Thyroid gland (tissue), 4 donors: ENCODE data around the gene UPF3A. TPM values are rescaled to one million over a fixed set of nuclear protein-coding genes. Genes with fewer than 3 reads are reported as not detected.

ENCODE experiments used
- DNase-seq, 2 donors: peaks; one replicate each; pipeline ENCODE4 v3.0.0-alpha.2; 2019
- H3K27ac ChIP-seq, 3 donors: fragments of 200-600 bp; sonication (generic); 1 replicate in 2 of 3; 2 replicates in 1 of 3; pipeline ENCODE4 v1.5.1; 2016 to 2019; ENCODE audit warnings: mild to moderate bottlenecking in 1 of 3, moderate library complexity in 1 of 3
- H3K27me3 ChIP-seq: fragments of 200-600 bp; sonication (generic); one replicate; pipeline ENCODE4 v1.5.1; 2019
- H3K36me3 ChIP-seq, 2 donors: fragments of 200-600 bp; sonication (generic); one replicate each; pipeline ENCODE4 v1.5.1; 2016 to 2019
- H3K4me1 ChIP-seq, 2 donors: fragments of 200-600 bp; sonication (generic); one replicate each; pipeline ENCODE4 v1.5.1; 2017 to 2019
- H3K4me3 ChIP-seq, 3 donors: fragments of 200-600 bp; sonication (generic); replicated peaks in 1 of 3; 1 replicate in 2 of 3; 2 replicates in 1 of 3; pipeline ENCODE4 v1.5.1; 2016; ENCODE audit warnings: mild to moderate bottlenecking in 1 of 3
- H3K9me3 ChIP-seq: fragments of 200-600 bp; sonication (generic); one replicate; pipeline ENCODE4 v1.5.1; 2017
- POLR2A ChIP-seq, 2 donors: fragments of 450-650 bp; IDR thresholded peaks; one replicate each; pipeline ENCODE4 v1.6.1; 2017; ENCODE audit warnings: antibody characterized with exemption in 2 of 2, mild to moderate bottlenecking in 2 of 2, moderate library complexity in 1 of 2
- WGBS, 2 donors: methylation state at CpG; one replicate each; pipeline ENCODE4 v1.1.5; 2017; 5-methylcytosine and 5-hydroxymethylcytosine counted together
- intact Hi-C: fragments of 100-400 bp; cut with DNase I; formaldehyde crosslinking; loops from one replicate; pipeline ENCODE4 v1.15.1; 2023
- total RNA-seq, 4 donors: library from RNA; depleted of rRNA; stranded (reverse); fragments of >200 nt; gene quantifications; one replicate each; pipeline ENCODE4 v1.2.3, GENCODE V29; 2016
- TF ChIP-seq, protein P1 (sequence below), 6 experiments: fragments of 200-600 bp in 3 of 6; fragments of 450-650 bp in 3 of 6; sonication (generic) in 3 of 6; IDR thresholded peaks; one replicate each; pipeline ENCODE4 v1.5.1; 2016 to 2019; ENCODE audit warnings: antibody characterized with exemption in 6 of 6, mild to moderate bottlenecking in 2 of 6, inconsistent platforms in 1 of 6, moderate library complexity in 1 of 6

The UPF3A gene
- total RNA-seq, 4 donors from 2014 or later: 58.8 to 81.9 (median 70.1) TPM

DNA sequence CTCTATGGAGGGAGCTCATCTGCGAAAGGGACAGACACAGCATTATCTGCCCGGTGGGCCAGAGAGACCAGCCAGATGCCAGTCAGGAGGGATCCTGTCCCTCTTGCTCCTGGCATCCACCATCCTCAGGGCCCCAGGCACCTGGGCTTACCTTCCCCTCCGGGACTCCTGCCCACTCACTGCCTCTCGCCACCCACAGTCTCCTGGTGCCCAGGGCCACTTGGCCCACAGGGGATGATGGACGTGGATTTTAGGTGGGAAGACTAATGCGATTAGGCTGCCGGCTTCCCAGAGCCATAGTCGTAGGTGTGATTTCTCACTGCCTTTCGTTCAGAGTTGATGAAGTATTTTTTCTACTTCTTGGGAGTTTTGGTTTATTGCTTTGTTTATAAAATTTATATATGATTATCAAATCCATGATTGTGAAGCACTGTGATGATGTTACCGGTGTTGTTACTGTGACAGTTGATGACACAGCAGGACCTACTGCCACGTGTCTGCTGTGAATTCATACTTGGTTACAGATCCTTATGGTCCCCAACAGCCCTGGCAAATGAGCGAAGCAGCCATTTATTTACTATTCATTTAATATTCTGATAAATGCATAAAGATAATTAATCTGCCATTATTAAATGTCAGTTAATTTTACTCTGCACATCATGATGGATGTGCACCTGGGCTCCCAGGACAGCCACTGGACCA is 18.4 kb downstream of the UPF3A start:
- intact Hi-C loops: no loop called here

DNA sequence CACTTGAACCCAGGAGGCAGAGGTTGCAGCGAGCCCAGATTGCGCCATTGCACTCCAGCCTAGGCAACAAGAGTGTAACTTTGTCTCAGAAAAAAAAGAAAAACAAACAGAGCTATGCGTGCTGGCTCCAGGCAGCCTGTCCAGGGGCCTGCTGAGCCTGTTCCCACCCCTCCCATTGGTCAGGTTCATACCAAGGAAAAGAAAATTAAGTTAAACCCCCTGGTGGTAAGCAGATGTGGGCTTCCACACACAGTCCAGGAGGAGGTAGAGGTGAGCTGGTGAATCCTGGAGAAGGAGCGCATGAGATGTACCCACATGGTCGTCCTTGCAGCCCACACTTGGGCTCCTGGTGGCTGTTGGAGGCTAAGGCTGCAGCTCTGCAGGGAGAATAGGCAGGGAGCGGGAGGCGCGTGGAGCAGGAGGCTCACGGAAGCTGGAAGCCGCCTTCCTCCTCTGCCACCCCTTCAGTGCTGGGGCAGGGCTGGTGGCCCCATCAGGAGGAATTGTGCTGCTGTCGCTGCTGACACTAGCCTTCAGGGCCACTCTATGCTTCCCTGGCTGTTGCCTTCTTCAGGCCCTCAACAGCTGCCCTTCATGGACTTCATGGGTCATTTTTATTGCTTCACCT is 22.4 kb downstream of the UPF3A start:
- H3K36me3 ChIP-seq: peaks cover 34 to 51% of the 10 kb centered on the region in 2 donors
- 96% methylated on average over 11 of the region's 11 CpGs for WGBS, 2 donors

More for the DNA sequence above, 18.4 kb downstream of the UPF3A start:
- Histone ChIP-seq H3K36me3 (peaks cover 40 to 46% of the 10 kb centered on the region in 2 donors), H3K27ac (no peak overlapping the region), H3K4me1 (no peaks in the 10 kb centered on the region), H3K27me3 (no peaks in the 10 kb centered on the region), H3K4me3 (no peak overlapping the region), H3K9me3 (no peaks in the 10 kb centered on the region)
- TF ChIP-seq, protein P1, sequence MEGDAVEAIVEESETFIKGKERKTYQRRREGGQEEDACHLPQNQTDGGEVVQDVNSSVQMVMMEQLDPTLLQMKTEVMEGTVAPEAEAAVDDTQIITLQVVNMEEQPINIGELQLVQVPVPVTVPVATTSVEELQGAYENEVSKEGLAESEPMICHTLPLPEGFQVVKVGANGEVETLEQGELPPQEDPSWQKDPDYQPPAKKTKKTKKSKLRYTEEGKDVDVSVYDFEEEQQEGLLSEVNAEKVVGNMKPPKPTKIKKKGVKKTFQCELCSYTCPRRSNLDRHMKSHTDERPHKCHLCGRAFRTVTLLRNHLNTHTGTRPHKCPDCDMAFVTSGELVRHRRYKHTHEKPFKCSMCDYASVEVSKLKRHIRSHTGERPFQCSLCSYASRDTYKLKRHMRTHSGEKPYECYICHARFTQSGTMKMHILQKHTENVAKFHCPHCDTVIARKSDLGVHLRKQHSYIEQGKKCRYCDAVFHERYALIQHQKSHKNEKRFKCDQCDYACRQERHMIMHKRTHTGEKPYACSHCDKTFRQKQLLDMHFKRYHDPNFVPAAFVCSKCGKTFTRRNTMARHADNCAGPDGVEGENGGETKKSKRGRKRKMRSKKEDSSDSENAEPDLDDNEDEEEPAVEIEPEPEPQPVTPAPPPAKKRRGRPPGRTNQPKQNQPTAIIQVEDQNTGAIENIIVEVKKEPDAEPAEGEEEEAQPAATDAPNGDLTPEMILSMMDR (IDR thresholded peaks at IDR 0.05): no peak
- no peak for TF ChIP-seq POLR2A (IDR thresholded peaks at IDR 0.05)
- WGBS, 2 donors: 96% methylated on average over 12 of the region's 12 CpGs
- DNase-seq: no peak

DNA sequence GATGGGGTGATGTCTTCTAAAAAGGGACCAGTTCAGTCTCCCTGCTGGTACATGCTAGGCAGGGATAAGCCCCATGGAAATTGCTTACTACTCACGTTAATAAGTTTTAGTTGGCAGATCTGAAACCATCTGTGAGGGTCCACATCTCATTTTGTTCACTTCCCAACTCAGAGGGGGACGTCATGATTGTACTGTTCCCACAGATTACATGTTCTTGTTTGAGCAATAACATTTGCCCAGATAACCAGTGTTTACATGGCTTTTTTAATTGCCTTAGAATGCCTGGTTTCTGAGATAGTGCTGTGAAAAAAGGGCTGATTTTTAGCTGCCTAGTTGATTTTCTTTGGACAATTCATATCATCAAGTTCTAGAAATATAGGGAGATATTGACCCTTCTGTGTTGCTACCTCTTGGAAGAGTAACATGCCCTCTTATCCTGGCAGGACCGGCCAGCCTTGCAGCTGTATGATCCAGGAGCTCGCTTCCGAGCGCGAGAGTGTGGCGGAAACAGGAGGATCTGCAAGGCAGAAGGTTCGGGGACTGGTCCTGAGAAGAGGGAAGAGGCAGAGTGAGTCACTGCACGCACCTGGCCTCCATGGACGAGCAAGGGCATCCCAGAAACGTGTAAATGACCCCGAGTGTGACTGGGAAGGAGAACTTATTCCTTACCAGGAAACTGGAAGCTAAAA is 23.1 kb downstream of the UPF3A start:
- DNase-seq: no peak
- Histone ChIP-seq H3K4me1 (peaks cover 3 to 4% of the 10 kb centered on the region in 2 donors), H3K27ac (no peak overlapping the region), H3K27me3 (no peaks in the 10 kb centered on the region), H3K36me3 (peaks cover 31 to 44% of the 10 kb centered on the region in 2 donors), H3K9me3 (no peaks in the 10 kb centered on the region), H3K4me3 (no peak overlapping the region)
- TF ChIP-seq, protein P1 (IDR thresholded peaks at IDR 0.05): no peak
- no peak for TF ChIP-seq POLR2A (IDR thresholded peaks at IDR 0.05)
- intact Hi-C loops: no loop called here
- WGBS, 2 donors: 97% methylated on average over 13 of the region's 13 CpGs

More for the DNA sequence above, 22.4 kb downstream of the UPF3A start:
- no peaks in the 10 kb centered on the region for H3K27me3 ChIP-seq
- TF ChIP-seq POLR2A (IDR thresholded peaks at IDR 0.05): no peak
- TF ChIP-seq, protein P1 (IDR thresholded peaks at IDR 0.05): no peak
- intact Hi-C loops: no loop called here
- H3K9me3 ChIP-seq: no peaks in the 10 kb centered on the region
- H3K4me3 ChIP-seq: no peak overlapping the region
- H3K27ac ChIP-seq: no peak overlapping the region
- H3K4me1 ChIP-seq: no peaks in the 10 kb centered on the region
- no peak for DNase-seq

DNA sequence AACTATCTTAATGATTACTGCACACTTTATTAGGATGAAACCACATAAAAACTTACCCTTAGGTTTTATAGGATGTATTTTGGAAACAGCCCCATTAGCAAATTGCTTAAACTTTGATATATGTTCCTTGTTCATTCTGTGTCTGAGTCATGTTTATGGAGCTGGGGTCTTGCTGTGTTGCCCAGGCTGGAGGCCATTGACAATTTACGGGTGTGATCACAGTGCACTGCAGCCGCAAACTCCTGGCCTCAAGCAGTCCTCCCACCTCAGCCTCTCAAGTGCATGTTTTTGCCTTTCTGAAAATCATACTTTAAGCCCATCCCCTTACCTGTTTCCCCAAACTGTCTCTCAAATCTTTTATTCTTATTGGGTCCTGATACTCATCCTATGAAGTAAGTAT is 27.7 kb downstream of the UPF3A start:
- no peak for DNase-seq
- intact Hi-C loops: no loop called here
- peak overlapping the region; percentile 46 to 65 (median 65) for H3K27ac ChIP-seq
- TF ChIP-seq, protein P1 (IDR thresholded peaks at IDR 0.05): no peak
- TF ChIP-seq POLR2A (IDR thresholded peaks at IDR 0.05): no peak
- H3K9me3 ChIP-seq: no peaks in the 10 kb centered on the region
- peaks cover 6 to 19% of the 10 kb centered on the region in 2 donors for H3K4me1 ChIP-seq
- WGBS, 2 donors: 92 to 94% methylated on average over 2 of the region's 2 CpGs
- H3K4me3 ChIP-seq: no peak overlapping the region
- peaks cover 6 to 16% of the 10 kb centered on the region in 2 donors for H3K36me3 ChIP-seq
- H3K27me3 ChIP-seq: no peaks in the 10 kb centered on the region
